Ascending aorta (tissue), 2 donors: ENCODE results near the gene KIRREL3. TPM values are rescaled to one million over a fixed set of nuclear protein-coding genes. Genes with fewer than 3 reads are reported as not detected.

Experiments
- DNase-seq, 2 donors: peaks; one replicate each; pipeline ENCODE4 v3.0.0-alpha.2; 2019; ENCODE audit warnings: low spot score in 2 of 2
- H3K27ac ChIP-seq, 2 donors: fragments of 200-600 bp; sonication (generic); one replicate each; pipeline ENCODE4 v1.5.1; 2016 to 2017; ENCODE audit warnings: mild to moderate bottlenecking in 1 of 2
- H3K27me3 ChIP-seq: fragments of 200-600 bp; sonication (generic); one replicate; pipeline ENCODE4 v1.5.1; 2017
- H3K36me3 ChIP-seq, 2 donors: fragments of 200-600 bp; sonication (generic); one replicate each; pipeline ENCODE4 v1.5.1; 2016
- H3K4me1 ChIP-seq, 2 donors: fragments of 200-600 bp; sonication (generic); one replicate each; pipeline ENCODE4 v1.5.1; 2016 to 2017; ENCODE audit warnings: mild to moderate bottlenecking in 1 of 2
- H3K4me3 ChIP-seq, 2 donors: fragments of 200-600 bp; sonication (generic); one replicate each; pipeline ENCODE4 v1.5.1; 2016 to 2017; ENCODE audit warnings: mild to moderate bottlenecking in 1 of 2
- H3K9me3 ChIP-seq, 2 donors: fragments of 200-600 bp; sonication (generic); one replicate each; pipeline ENCODE4 v1.5.1; 2016
- intact Hi-C: fragments of 100-400 bp; cut with DNase I; formaldehyde crosslinking; loops from one replicate; pipeline ENCODE4 v1.15.1; 2023
- total RNA-seq: library from RNA; depleted of rRNA; stranded (reverse); fragments of >200 nt; gene quantifications from one replicate; pipeline ENCODE4 v1.1.0, GENCODE V29; 2016
- TF ChIP-seq, protein P1 (sequence below), 3 experiments: fragments of 200-600 bp in 2 of 3; fragments of 450-650 bp in 1 of 3; sonication (generic) in 2 of 3; IDR thresholded peaks; one replicate each; pipeline ENCODE4 v1.5.1; 2016 to 2019; ENCODE audit warnings: antibody characterized with exemption in 3 of 3, mild to moderate bottlenecking in 1 of 3, moderate library complexity in 1 of 3

Gene KIRREL3
- total RNA-seq, 1 donor from 2014 or later = not detected

DNA sequence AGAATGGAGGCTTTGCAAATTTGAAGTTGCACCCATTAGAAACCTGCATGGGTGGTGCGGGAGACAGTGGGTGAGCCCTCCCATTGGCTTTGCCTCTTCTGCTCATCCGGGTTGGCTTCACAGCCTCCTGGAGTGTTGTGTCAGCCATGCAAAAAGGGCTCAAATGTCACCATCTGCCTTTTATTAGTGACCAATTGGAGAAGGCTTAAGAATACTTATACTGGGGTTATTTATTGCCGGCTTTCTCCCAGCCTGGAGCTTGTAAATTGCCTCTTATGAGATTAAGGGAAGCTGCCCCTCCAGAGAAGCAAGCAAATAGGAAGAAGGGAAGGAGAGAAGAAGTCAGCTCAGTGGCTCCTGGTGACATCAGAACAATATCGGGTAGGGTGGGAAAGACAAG is 462.5 kb downstream of the KIRREL3 start:
- Histone ChIP-seq H3K36me3 (no peaks in the 10 kb centered on the region), H3K9me3 (no peaks in the 10 kb centered on the region), H3K27me3 (no peaks in the 10 kb centered on the region), H3K4me3 (no peak overlapping the region), H3K4me1 (no peaks in the 10 kb centered on the region), H3K27ac (no peak overlapping the region)
- TF ChIP-seq, protein P1, sequence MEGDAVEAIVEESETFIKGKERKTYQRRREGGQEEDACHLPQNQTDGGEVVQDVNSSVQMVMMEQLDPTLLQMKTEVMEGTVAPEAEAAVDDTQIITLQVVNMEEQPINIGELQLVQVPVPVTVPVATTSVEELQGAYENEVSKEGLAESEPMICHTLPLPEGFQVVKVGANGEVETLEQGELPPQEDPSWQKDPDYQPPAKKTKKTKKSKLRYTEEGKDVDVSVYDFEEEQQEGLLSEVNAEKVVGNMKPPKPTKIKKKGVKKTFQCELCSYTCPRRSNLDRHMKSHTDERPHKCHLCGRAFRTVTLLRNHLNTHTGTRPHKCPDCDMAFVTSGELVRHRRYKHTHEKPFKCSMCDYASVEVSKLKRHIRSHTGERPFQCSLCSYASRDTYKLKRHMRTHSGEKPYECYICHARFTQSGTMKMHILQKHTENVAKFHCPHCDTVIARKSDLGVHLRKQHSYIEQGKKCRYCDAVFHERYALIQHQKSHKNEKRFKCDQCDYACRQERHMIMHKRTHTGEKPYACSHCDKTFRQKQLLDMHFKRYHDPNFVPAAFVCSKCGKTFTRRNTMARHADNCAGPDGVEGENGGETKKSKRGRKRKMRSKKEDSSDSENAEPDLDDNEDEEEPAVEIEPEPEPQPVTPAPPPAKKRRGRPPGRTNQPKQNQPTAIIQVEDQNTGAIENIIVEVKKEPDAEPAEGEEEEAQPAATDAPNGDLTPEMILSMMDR (IDR thresholded peaks at IDR 0.05) = no peak
- intact Hi-C loops = no loop called here
- no peak for DNase-seq

DNA sequence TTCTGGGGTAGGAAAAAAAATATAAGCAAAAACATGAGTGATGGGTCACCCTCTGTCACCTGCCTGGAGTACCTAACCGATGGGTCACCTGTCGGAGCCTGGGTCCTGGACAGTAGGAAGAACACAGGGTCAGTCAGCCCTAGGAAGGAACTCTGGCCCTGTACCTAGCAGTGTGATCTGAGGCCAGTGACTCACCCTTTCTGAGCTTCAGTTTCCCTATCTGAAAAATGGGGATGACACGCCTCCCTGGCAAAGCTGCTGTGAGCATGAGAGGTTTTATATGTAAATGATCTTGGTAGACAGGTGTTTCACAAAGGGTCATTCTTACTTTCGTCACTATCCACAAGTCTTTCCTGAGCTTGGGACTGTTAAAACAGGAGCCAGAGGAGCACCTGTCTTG is 463.1 kb downstream of the KIRREL3 start:
- Histone ChIP-seq H3K27ac (no peak overlapping the region), H3K36me3 (no peaks in the 10 kb centered on the region), H3K9me3 (no peaks in the 10 kb centered on the region), H3K27me3 (no peaks in the 10 kb centered on the region), H3K4me1 (no peaks in the 10 kb centered on the region), H3K4me3 (no peak overlapping the region)
- DNase-seq = no peak
- TF ChIP-seq, protein P1 (IDR thresholded peaks at IDR 0.05) = no peak
- intact Hi-C loops = no loop called here

DNA sequence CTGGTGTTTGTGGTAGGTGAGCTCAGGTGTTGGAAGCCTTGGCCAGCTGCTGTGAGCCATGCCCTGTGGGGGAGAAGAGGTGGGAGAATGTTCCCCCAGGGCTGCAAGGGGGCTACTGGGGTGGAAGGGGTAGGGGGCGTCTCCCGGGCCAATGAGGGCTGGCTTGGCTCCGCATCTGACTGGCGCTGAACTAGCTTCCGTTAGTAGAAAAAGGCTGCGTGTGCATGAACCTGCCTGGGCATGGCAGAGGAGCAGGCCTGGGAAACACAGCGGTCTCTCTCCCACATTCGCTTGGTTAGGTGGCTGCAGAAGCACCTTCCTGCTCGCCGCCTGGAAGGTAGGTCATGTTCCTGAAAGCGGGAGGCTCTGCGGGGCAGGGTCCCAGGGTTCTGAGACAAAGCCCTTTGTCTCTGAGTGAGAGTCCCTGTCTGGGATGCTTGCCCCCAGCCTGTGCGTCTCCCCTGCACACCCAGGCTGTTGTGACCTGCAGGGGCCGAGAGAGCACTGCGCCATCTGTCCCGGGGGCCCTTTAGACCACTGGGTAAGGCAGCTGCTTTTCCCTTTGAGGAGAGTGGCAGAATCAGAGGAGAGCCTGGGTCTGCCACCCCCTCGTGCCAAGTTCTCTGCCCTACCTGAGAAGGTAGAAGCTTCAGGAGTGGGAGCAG is 466.3 kb downstream of the KIRREL3 start:
- no peaks in the 10 kb centered on the region for H3K27me3 ChIP-seq
- H3K27ac ChIP-seq = no peak overlapping the region
- no peaks in the 10 kb centered on the region for H3K4me1 ChIP-seq
- intact Hi-C loops = no loop called here
- no peak overlapping the region for H3K4me3 ChIP-seq
- no peaks in the 10 kb centered on the region for H3K9me3 ChIP-seq
- TF ChIP-seq, protein P1 (IDR thresholded peaks at IDR 0.05) = no peak
- no peak for DNase-seq
- no peaks in the 10 kb centered on the region for H3K36me3 ChIP-seq

DNA sequence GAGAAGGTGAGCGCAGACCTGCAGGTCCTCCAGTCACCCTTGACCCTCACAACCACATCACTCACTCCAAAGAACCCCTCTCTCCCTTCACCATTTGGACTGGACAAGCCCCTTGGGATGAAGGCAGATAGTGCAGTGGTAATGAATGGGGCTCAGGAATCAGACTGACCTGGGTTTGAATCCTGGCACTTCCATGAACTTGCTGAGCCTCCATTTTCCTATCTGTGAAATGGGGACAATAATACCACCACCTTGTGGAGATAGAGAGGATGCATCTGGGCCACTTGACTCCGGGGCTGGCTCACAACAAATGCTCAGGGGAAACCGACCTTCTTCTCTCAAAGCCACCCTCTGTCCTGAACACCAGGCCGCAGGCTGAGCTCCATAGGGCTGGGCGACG is 467.0 kb downstream of the KIRREL3 start:
- DNase-seq = no peak
- no peaks in the 10 kb centered on the region for H3K36me3 ChIP-seq
- TF ChIP-seq, protein P1 (IDR thresholded peaks at IDR 0.05) = no peak
- no peak overlapping the region for H3K27ac ChIP-seq
- H3K9me3 ChIP-seq = no peaks in the 10 kb centered on the region
- no peaks in the 10 kb centered on the region for H3K27me3 ChIP-seq
- intact Hi-C loops = no loop called here
- no peaks in the 10 kb centered on the region for H3K4me1 ChIP-seq
- H3K4me3 ChIP-seq = no peak overlapping the region

DNA sequence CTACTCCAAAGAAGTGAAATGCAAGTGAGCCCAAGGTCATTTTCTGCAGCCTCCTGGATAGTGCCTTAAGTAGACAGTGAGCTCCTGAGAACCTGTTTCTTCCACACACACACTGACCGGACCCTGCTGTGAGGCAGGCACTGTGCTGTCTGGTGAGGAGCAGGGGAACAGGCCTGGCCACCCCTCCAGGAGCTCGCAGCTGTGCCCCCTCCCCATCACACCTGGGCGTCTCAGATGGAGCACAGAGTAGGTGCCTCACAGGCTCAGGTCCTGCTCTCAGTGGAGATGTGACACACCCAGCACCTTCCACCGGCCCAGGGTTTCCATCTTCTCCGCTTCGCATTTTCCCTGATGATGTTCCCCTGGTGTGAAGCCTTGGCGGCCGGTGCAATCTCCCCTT is 470.2 kb downstream of the KIRREL3 start:
- no peak overlapping the region for H3K27ac ChIP-seq
- intact Hi-C loops = no loop called here
- no peaks in the 10 kb centered on the region for H3K4me1 ChIP-seq
- no peaks in the 10 kb centered on the region for H3K36me3 ChIP-seq
- DNase-seq = no peak
- TF ChIP-seq, protein P1 (IDR thresholded peaks at IDR 0.05) = no peak
- H3K4me3 ChIP-seq = no peak overlapping the region
- no peaks in the 10 kb centered on the region for H3K9me3 ChIP-seq
- no peaks in the 10 kb centered on the region for H3K27me3 ChIP-seq

DNA sequence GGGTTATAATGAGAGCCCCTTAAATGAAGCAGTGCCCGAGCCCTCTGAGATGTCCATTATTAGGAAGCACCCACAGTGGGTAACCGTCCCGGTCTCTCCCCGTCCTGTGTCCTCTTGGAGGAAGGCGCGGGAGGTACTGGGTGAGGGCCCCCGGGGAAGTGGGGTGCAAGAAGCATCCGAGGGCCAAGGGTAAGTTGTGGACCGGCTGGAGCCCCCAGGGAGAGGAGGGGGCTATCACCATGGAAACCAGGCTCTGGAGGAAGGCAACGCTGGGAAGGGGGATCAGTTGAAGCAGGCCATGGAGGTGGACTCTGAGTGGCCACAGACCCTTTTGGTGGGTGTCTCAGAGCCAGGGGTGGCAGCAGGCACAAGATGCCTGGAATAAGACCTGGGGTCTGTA is 471.5 kb downstream of the KIRREL3 start:
- H3K4me1 ChIP-seq = no peaks in the 10 kb centered on the region
- intact Hi-C loops = no loop called here
- no peaks in the 10 kb centered on the region for H3K9me3 ChIP-seq
- H3K4me3 ChIP-seq = no peak overlapping the region
- TF ChIP-seq, protein P1 (IDR thresholded peaks at IDR 0.05) = no peak
- DNase-seq = no peak
- no peaks in the 10 kb centered on the region for H3K36me3 ChIP-seq
- no peaks in the 10 kb centered on the region for H3K27me3 ChIP-seq
- H3K27ac ChIP-seq = no peak overlapping the region
